ENCODE results near the gene HBG2.
"Not testable (repeated sequence)": the region's sequence is repeated elsewhere in the genome, so short reads cannot be mapped to it uniquely, and the experiment has no call there.

The HBG2 gene

GRCh38 chr11:5254646-5255413, at the start of gene HBG2:
Gene HBG2 (minus strand): TSS chr11:5254781. CDS start chr11:5254728, 53 bp downstream.
- not testable (repeated sequence) for H3K36me3 ChIP-seq (ENCODE audit: insufficient read depth, low read length); H3K27me3 ChIP-seq (ENCODE audit: insufficient read depth, low read length); H3K9me3 ChIP-seq (ENCODE audit: low read length); H3K4me3 ChIP-seq (ENCODE audit: low read length); H3K4me1 ChIP-seq (ENCODE audit: insufficient read depth, low read length); H2AFZ ChIP-seq (ENCODE audit: low read depth, low read length)

DNA sequence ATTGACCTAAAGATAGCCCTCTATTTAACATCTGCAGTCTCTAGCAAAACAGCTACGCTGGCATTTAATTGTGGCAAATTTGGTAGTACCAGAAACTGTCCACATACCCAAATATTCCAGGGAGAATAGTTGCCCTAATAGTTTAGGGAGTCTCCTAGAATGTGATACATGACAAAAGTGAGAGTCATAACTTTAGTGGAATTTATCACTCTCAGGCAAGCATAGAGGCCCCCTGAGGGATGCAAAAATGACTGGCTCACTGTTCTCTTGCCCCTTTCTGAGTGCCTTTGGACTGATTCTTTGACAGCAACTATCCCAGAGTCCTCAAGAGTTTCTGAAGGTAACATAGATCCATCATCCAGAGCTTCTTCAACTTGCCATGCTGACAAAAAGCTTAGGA, 49.5 kb upstream of the HBG2 start:
- Histone ChIP-seq H2AFZ (ENCODE audit: low read depth, low read length) (no peak overlapping the region), H3K9me3 (ENCODE audit: low read length) (no peaks in the 10 kb centered on the region), H3K4me3 (ENCODE audit: low read length) (no peak overlapping the region), H3K4me1 (ENCODE audit: insufficient read depth, low read length) (no peaks in the 10 kb centered on the region), H3K36me3 (ENCODE audit: insufficient read depth, low read length) (no peaks in the 10 kb centered on the region), H3K27me3 (ENCODE audit: insufficient read depth, low read length) (no peaks in the 10 kb centered on the region)

- Histone ChIP-seq H3K4me3 (ENCODE audit: low read length) (no peak overlapping the region), H3K36me3 (ENCODE audit: insufficient read depth, low read length) (no peaks in the 10 kb centered on the region), H3K4me1 (ENCODE audit: insufficient read depth, low read length) (no peaks in the 10 kb centered on the region), H2AFZ (ENCODE audit: low read depth, low read length) (no peak overlapping the region), H3K9me3 (ENCODE audit: low read length) (no peaks in the 10 kb centered on the region), H3K27me3 (ENCODE audit: insufficient read depth, low read length) (no peaks in the 10 kb centered on the region)
Observed at GRCh38 chr11:5303626-5304025, 49.0 kb upstream of the HBG2 start.

GRCh38 chr11:5301846-5302245, 47.3 kb upstream of the HBG2 start, which contains the start of gene OR51B4:
Gene OR51B4 (minus strand): TSS chr11:5301946. CDS start chr11:5301946, 0 bp downstream.
- Histone ChIP-seq H2AFZ (ENCODE audit: low read depth, low read length) (no peak within 1 kb of the TSS), H3K9me3 (ENCODE audit: low read length) (no peaks in the 10 kb centered on the region), H3K4me1 (ENCODE audit: insufficient read depth, low read length) (no peaks in the 10 kb centered on the region), H3K4me3 (ENCODE audit: low read length) (no peak within 1 kb of the TSS), H3K36me3 (ENCODE audit: insufficient read depth, low read length) (no peaks in the 10 kb centered on the region), H3K27me3 (ENCODE audit: insufficient read depth, low read length) (no peaks in the 10 kb centered on the region)

DNA sequence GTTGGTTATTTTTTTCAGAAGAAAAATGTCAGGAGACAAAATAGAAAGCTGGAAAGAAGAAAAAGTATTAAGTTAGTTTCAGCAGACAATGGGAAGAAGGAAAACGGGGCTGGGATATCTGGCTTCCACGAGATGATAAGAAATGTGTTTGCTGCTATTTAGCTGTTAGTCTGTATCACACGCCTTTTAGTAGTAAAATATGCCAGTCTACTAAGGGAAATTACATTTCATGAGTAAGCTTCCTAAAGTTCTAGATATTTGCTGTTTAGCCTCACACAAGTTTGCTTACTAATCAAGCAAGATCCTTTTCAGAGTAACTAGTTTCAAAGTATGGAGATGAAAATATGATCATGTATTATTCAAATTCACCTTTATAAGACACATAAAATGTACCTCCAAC, 45.7 kb upstream of the HBG2 start:
- no peaks in the 10 kb centered on the region for H3K9me3 ChIP-seq (ENCODE audit: low read length)

DNA sequence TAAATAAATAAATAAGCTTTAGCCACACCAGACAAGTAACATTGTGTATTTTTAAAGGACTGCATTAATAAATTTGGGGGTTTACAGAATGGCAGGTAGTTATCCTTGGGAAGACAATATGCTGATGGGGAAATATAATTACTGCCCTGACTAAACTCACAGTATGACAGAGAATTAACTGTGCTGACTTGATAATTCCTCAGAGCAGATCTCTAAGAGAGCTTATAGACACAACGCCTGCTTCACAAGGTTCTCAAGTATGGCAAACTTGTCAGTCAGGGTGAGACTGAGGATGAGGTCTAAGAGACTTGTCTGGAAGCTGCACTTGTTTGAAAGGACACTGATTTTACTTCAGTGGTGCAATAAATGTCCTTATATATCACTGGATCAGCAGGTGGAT, 43.9 kb upstream of the HBG2 start:
- Histone ChIP-seq H2AFZ (ENCODE audit: low read depth, low read length) (no peak overlapping the region), H3K4me3 (ENCODE audit: low read length) (no peak overlapping the region), H3K9me3 (ENCODE audit: low read length) (no peaks in the 10 kb centered on the region), H3K36me3 (ENCODE audit: insufficient read depth, low read length) (no peaks in the 10 kb centered on the region), H3K27me3 (ENCODE audit: insufficient read depth, low read length) (no peaks in the 10 kb centered on the region), H3K4me1 (ENCODE audit: insufficient read depth, low read length) (no peaks in the 10 kb centered on the region)

More for the DNA sequence above, 45.7 kb upstream of the HBG2 start:
- Histone ChIP-seq H2AFZ (ENCODE audit: low read depth, low read length) (no peak overlapping the region), H3K4me1 (ENCODE audit: insufficient read depth, low read length) (no peaks in the 10 kb centered on the region), H3K36me3 (ENCODE audit: insufficient read depth, low read length) (no peaks in the 10 kb centered on the region), H3K4me3 (ENCODE audit: low read length) (no peak overlapping the region), H3K27me3 (ENCODE audit: insufficient read depth, low read length) (no peaks in the 10 kb centered on the region)

- H3K36me3 ChIP-seq (ENCODE audit: insufficient read depth, low read length): no peaks in the 10 kb centered on the region
- no peaks in the 10 kb centered on the region for H3K27me3 ChIP-seq (ENCODE audit: insufficient read depth, low read length)
- no peaks in the 10 kb centered on the region for H3K4me1 ChIP-seq (ENCODE audit: insufficient read depth, low read length)
- H2AFZ ChIP-seq (ENCODE audit: low read depth, low read length): no peak overlapping the region
- H3K9me3 ChIP-seq (ENCODE audit: low read length): no peaks in the 10 kb centered on the region
- no peak overlapping the region for H3K4me3 ChIP-seq (ENCODE audit: low read length)
Observed at GRCh38 chr11:5297721-5298323, 43.2 kb upstream of the HBG2 start.

DNA sequence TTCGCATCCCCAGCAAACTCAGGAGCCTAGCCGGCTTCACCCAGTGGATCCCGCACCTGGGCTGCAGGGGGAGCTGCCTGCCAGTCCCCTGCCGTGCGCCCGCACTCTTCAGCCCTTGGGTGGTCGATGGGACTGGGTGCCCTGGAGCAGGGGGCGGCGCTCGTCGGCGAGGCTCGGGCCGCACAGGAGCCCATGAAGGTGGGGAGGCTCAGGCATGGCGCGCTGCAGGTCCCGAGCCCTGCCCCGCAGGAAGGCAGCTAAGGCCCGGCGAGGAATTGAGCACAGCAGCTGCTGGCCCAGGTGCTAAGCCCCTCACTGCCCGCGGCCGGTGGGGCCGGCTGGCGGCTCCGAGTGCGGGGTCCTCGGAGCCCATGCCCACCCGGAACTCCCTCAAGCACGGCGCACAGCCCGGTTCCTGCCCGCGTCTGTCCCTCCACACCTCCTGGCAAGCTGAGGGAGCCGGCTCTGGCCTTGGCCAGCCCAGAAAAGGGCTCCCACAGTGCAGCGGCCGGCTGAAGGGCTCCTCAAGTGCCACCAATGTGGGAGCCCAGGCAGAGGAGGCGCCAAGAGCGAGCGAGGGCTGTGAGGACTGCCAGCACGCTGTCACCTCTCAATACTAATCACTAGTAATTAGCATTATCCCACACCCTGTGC, 39.9 kb upstream of the HBG2 start:
- not testable (repeated sequence) for H3K9me3 ChIP-seq (ENCODE audit: low read length); H3K27me3 ChIP-seq (ENCODE audit: insufficient read depth, low read length); H3K36me3 ChIP-seq (ENCODE audit: insufficient read depth, low read length); H2AFZ ChIP-seq (ENCODE audit: low read depth, low read length); H3K4me1 ChIP-seq (ENCODE audit: insufficient read depth, low read length); H3K4me3 ChIP-seq (ENCODE audit: low read length)

DNA sequence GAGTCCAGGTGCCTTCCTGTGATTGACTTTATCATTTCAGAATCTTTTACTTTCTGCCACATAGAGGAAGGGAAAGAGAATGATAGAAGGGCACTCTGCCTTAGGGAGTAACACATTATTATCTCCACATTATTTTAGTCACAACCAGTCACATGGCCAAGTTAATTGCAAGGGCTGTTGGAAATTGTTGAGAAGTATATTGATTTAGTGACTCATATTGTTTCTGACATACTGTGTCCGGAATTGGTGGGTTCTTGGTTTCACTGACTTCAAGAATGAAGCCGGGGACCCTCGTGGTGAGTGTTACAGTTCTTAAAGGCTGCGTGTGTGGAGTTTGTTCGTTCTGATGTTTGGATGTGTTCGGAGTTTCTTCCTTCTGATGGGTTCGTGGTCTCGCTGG, 38.4 kb upstream of the HBG2 start:
- H3K4me3 ChIP-seq (ENCODE audit: low read length): no peak overlapping the region
- H3K36me3 ChIP-seq (ENCODE audit: insufficient read depth, low read length): no peaks in the 10 kb centered on the region
- no peaks in the 10 kb centered on the region for H3K9me3 ChIP-seq (ENCODE audit: low read length)
- H3K4me1 ChIP-seq (ENCODE audit: insufficient read depth, low read length): no peaks in the 10 kb centered on the region
- no peaks in the 10 kb centered on the region for H3K27me3 ChIP-seq (ENCODE audit: insufficient read depth, low read length)
- no peak overlapping the region for H2AFZ ChIP-seq (ENCODE audit: low read depth, low read length)

GRCh38 chr11:5291207-5291838, 36.7 kb upstream of the HBG2 start:
- H2AFZ ChIP-seq (ENCODE audit: low read depth, low read length): no peak overlapping the region
- H3K27me3 ChIP-seq (ENCODE audit: insufficient read depth, low read length): no peaks in the 10 kb centered on the region
- no peaks in the 10 kb centered on the region for H3K4me1 ChIP-seq (ENCODE audit: insufficient read depth, low read length)
- H3K9me3 ChIP-seq (ENCODE audit: low read length): no peaks in the 10 kb centered on the region
- no peaks in the 10 kb centered on the region for H3K36me3 ChIP-seq (ENCODE audit: insufficient read depth, low read length)
- H3K4me3 ChIP-seq (ENCODE audit: low read length): no peak overlapping the region

GRCh38 chr11:5290106-5290505, 35.5 kb upstream of the HBG2 start:
- no peaks in the 10 kb centered on the region for H3K4me1 ChIP-seq (ENCODE audit: insufficient read depth, low read length)
- no peaks in the 10 kb centered on the region for H3K27me3 ChIP-seq (ENCODE audit: insufficient read depth, low read length)
- H3K36me3 ChIP-seq (ENCODE audit: insufficient read depth, low read length): no peaks in the 10 kb centered on the region
- H3K4me3 ChIP-seq (ENCODE audit: low read length): no peak overlapping the region
- H2AFZ ChIP-seq (ENCODE audit: low read depth, low read length): no peak overlapping the region
- H3K9me3 ChIP-seq (ENCODE audit: low read length): no peaks in the 10 kb centered on the region

- Histone ChIP-seq H3K36me3 (ENCODE audit: insufficient read depth, low read length) (no peaks in the 10 kb centered on the region), H3K4me3 (ENCODE audit: low read length) (no peak overlapping the region), H3K9me3 (ENCODE audit: low read length) (no peaks in the 10 kb centered on the region), H3K4me1 (ENCODE audit: insufficient read depth, low read length) (no peaks in the 10 kb centered on the region), H2AFZ (ENCODE audit: low read depth, low read length) (no peak overlapping the region), H3K27me3 (ENCODE audit: insufficient read depth, low read length) (no peaks in the 10 kb centered on the region)
Observed at GRCh38 chr11:5289696-5290095, 35.1 kb upstream of the HBG2 start.

- Histone ChIP-seq H3K36me3 (ENCODE audit: insufficient read depth, low read length) (no peaks in the 10 kb centered on the region), H3K4me1 (ENCODE audit: insufficient read depth, low read length) (no peaks in the 10 kb centered on the region), H3K27me3 (ENCODE audit: insufficient read depth, low read length) (no peaks in the 10 kb centered on the region), H3K4me3 (ENCODE audit: low read length) (no peak overlapping the region), H3K9me3 (ENCODE audit: low read length) (no peaks in the 10 kb centered on the region), H2AFZ (ENCODE audit: low read depth, low read length) (no peak overlapping the region)
Observed at GRCh38 chr11:5288906-5289550, 34.4 kb upstream of the HBG2 start.
